IgD-negative memory B cell (primary cell): ENCODE results near the gene FCER2. TPM values are rescaled to one million over a fixed set of nuclear protein-coding genes. Genes with fewer than 3 reads are reported as not detected.

ENCODE experiments used
- H3K27ac Mint-ChIP-seq, 3 donors: one replicate each; pipeline ENCODE4 v1.8.0; 2020 to 2022; ENCODE audit warnings: mild to moderate bottlenecking in 3 of 3, mixed read lengths in 3 of 3, moderate library complexity in 1 of 3
- H3K27me3 Mint-ChIP-seq: one replicate; pipeline ENCODE4 v1.8.0; 2021; ENCODE audit warnings: mixed read lengths
- H3K36me3 Mint-ChIP-seq: one replicate; pipeline ENCODE4 v1.8.0; 2020; ENCODE audit warnings: mild to moderate bottlenecking, mixed read lengths
- H3K4me1 Mint-ChIP-seq, 3 donors: one replicate each; pipeline ENCODE4 v1.8.0; 2020 to 2022; ENCODE audit warnings: mixed read lengths in 3 of 3, mild to moderate bottlenecking in 1 of 3
- H3K4me3 Mint-ChIP-seq, 4 donors: one replicate each; pipeline ENCODE4 v1.8.0; 2020 to 2022; ENCODE audit warnings: mild to moderate bottlenecking in 4 of 4, mixed read lengths in 4 of 4, moderate library complexity in 3 of 4
- H3K9me3 Mint-ChIP-seq, 3 donors: one replicate each; pipeline ENCODE4 v1.8.0; 2020 to 2021; ENCODE audit warnings: mixed read lengths in 3 of 3, mild to moderate bottlenecking in 1 of 3
- polyA plus RNA-seq: library from polyadenylated mRNA; unstranded; fragments of 300-500 nt; fragmentation: Illumina TruSeq; gene quantifications from one replicate; pipeline ENCODE4 v1.2.3, GENCODE V29; 2021

FCER2 gene
- polyA plus RNA-seq, 1 donor from 2014 or later = 197 TPM

DNA sequence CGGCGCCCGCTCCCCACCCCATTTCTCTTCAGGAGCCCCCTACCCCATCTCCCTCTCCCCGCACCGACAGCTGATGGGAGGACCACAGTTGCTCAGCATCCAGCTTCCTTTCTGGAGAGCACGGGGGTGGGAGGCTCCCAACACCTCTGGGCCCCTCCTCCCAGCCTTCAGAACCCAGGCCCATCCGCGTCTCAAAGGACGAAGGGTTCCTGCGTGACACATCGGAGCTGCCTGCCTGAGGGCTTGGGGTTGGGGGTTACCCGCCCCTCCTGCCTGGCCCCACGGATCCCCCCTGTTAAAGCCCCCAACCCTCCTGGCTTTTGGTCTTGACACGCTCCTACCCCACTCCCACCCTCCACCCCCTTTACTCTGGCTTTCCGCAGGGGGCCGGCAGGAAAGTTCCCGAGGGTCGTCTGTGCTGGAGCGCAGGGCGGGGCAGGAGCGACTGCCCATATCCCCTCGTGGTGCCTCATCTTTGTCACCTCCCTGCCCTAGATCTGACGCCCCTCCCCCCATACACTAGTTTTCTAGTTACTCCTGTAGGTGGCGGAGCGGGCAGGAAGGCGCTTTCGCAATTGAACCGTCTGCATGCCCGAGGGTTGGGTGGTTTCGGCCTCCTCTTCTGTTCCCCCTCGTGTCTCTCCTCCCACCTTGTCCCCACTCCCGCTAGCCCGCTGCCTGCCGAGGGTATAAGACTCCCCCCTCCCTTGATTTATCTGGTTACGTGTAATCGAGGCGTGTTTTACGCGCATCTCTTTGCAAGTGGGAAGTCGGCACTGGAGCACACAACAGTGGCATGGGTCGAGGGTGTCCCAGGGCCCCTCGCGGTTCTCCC lies 20.4 kb downstream of the FCER2 start:
- H3K36me3 Mint-ChIP-seq = peaks cover 8% of the 10 kb centered on the region
- peak overlapping the region; percentile 81 to 88 (median 84) for H3K27ac Mint-ChIP-seq
- H3K4me3 Mint-ChIP-seq = peak overlapping the region; percentile 71 to 96 (median 89)
- peaks cover 2 to 30% (median 29%) of the 10 kb centered on the region in 3 donors for H3K4me1 Mint-ChIP-seq
- H3K9me3 Mint-ChIP-seq = no peaks in the 10 kb centered on the region
- H3K27me3 Mint-ChIP-seq = peaks cover 13% of the 10 kb centered on the region

DNA sequence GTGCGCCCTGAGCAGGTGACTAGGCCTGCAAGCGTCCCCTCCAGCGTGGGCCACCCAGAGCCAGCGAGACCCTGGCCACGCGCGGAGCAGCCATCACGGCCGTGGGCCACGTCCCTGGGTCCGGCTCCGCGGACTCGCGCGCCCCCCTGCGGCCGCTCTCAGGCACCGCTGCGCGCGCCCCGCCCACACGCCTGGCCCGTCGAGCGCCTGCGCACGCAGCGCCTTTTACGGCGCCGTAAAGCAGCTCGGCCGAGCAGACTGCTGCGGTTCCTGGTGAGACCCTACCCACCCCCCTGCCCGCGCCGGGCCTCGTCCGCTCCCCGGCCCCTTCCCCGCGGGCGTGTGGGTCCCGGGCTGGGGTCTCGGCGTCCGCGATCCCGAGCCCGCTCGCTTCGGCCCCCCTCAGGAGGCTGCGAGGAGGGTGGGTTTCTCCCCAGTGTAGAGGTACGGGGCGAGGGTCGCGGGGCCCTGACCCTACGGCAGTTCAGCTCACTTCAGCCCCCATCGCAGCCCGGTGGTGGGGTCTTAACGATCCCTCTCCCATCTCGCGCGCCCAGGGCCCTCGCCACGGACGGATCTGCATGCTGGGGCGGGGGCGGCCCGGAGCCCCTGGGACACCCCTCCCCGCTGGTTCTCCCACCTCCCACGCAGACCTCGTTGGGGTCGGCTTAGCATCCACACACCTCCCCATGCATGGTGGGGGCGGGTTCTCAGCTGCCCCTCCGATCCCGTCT lies 21.2 kb downstream of the FCER2 start, which contains the start of gene TRAPPC5:
Gene TRAPPC5, plus strand, starts transcription at position 228 of the 734 bp plus-strand sequence. CDS start 1,421 bp downstream, outside the sequence.
- H3K4me1 Mint-ChIP-seq = peaks cover 8 to 35% (median 34%) of the 10 kb centered on the region in 3 donors
- H3K27ac Mint-ChIP-seq = peak within 1 kb of the TSS; percentile 81 to 94 (median 84)
- H3K4me3 Mint-ChIP-seq = peak within 1 kb of the TSS; percentile 71 to 96 (median 89)
- peaks cover 8% of the 10 kb centered on the region for H3K36me3 Mint-ChIP-seq
- no peaks in the 10 kb centered on the region for H3K9me3 Mint-ChIP-seq
- H3K27me3 Mint-ChIP-seq = peaks cover 20% of the 10 kb centered on the region

DNA sequence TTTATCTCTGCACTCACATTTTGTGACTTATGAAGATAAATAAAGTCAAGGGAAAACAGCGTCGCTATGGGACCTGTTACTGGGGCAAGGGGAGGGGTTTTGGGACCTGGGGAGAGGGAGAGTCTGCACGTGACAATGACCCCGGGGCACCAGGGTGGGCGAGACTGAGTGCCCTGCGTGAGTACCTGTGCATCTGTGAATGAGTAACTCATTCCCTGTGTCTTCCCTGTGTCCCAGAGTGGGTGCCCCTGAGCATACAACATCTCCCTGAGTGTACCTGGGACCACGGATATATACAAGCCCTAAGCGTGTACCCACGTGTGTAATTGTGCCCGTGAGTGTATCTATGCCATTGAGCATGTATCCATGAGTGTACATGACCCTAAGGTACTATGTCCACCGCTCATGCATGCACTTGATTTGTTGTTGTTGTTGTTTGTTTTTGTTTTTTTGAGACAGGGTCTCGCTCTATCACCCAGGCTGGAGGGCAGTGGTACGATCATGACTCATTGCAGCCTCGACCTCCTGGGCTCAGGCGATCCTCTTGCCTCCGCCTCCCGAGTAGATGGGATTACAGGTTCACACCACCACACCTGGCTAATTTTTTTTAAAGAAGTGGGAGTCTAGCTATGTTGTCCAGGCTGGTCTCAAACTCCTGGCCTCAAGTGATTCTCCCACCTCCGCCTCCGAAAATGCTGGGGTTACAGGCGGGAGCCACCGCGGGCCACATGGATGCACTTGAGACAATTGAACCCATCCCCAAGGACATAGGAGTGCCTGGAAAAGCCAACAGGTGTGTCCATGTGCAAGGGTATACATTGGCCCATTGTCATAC lies 21.9 kb downstream of the FCER2 start:
- Mint-ChIP-seq H3K4me3 (peak overlapping the region; percentile 37 to 86 (median 79)), H3K4me1 (peaks cover 9 to 32% (median 30%) of the 10 kb centered on the region in 3 donors), H3K9me3 (no peaks in the 10 kb centered on the region), H3K36me3 (peaks cover 6% of the 10 kb centered on the region), H3K27ac (peak overlapping the region; percentile 65 to 94 (median 84)), H3K27me3 (peaks cover 22% of the 10 kb centered on the region)

DNA sequence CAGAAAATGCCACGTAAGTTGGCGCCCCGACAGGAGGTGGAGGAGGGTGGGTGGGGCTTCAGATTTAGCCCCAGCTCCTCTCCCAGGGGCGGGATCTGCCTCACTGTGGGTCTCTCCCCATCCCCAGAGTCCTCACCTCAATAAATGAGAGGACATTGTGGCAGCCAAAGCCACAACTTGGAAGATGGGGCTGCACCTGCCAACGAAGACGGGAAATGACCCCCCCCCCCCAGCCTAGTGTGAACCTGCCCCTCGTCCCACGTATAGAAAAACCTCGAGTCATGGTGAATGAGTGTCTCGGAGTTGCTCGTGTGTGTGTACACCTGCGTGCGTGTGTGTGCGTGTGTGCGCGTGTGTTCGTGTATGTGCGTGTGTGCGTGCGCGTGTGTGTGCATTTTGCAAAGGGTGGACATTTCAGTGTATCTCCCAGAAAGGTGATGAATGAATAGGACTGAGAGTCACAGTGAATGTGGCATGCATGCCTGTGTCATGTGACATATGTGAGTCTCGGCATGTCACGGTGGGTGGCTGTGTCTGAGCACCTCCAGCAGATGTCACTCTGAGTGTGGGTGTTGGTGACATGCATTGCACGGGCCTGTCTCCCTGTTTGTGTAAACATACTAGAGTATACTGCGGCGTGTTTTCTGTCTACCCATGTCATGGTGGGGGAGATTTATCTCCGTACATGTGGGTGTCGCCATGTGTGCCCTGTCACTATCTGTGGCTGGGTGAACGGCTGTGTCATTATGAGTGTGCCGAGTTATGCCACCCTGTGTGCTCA lies 22.8 kb downstream of the FCER2 start:
- Mint-ChIP-seq H3K4me3 (peak overlapping the region; percentile 37 to 86 (median 79)), H3K36me3 (peaks cover 6% of the 10 kb centered on the region), H3K27me3 (peaks cover 22% of the 10 kb centered on the region), H3K4me1 (peaks cover 13 to 32% (median 32%) of the 10 kb centered on the region in 3 donors), H3K9me3 (peaks cover 0 to 2% (median 0%) of the 10 kb centered on the region in 3 donors), H3K27ac (peak overlapping the region; percentile 65 to 94 (median 84))

DNA sequence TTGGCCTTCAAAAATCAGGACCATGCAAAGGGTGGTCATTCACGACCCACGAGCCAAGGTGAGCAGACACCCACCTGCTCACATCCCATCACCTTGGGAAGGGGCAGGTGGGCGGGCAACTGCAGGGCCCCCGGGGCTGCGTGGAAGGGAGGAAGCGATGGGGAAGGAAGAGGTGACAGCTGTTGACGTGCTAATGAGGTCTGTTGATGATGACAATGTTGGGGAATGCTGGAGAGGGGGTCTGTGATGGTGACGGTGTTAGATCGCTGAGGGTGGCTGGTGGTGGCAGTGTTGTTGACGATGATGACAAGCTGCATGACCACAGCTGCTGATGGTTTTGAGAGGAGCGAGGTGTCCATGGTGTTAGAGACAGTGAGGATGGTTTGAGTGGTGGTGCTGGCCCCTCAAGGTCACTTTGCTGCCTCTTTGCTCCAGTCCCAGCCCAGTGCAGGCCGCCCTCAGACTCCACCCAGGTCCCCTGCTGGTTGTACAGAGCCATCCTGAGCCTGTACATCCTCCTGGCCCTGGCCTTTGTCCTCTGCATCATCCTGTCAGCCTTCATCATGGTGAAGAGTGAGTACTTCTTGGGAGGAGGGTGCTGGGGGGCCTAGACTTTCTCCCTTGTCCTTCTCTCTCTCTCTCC lies 24.1 kb downstream of the FCER2 start:
- peaks cover 0 to 2% (median 0%) of the 10 kb centered on the region in 3 donors for H3K9me3 Mint-ChIP-seq
- peaks cover 15 to 32% (median 32%) of the 10 kb centered on the region in 3 donors for H3K4me1 Mint-ChIP-seq
- peak overlapping the region in 3 of 4 donors; percentile 31 to 82 (median 52) for H3K4me3 Mint-ChIP-seq
- peaks cover 25% of the 10 kb centered on the region for H3K27me3 Mint-ChIP-seq
- peaks cover 6% of the 10 kb centered on the region for H3K36me3 Mint-ChIP-seq
- H3K27ac Mint-ChIP-seq = peak overlapping the region in 1 of 3 donors; percentile 22

DNA sequence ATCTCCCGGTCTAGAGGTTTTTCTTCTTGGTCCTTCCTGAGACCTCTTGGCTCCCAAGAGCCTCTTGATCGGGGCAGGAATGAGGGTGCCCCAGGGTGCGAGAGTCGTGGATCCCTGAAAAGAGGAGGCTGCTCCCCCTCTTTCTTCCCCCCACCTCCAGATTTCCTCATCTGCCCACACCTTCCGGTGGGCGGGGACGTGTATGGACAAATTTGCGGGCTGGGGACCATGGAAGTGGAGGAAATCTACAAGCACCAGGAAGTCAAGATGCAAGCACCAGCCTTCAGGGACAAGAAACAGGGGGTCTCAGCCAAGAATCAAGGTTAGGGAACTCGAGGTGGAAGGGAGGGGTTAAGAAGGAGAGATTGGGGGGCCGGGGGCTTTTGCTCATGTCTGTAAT lies 25.1 kb downstream of the FCER2 start, which contains the start of gene MCEMP1:
Gene MCEMP1, plus strand, starts transcription at position 237 of the 400 bp plus-strand sequence. Its CDS starts 31 bp downstream, at position 268.
- peaks cover 32% of the 10 kb centered on the region for H3K27me3 Mint-ChIP-seq
- peak within 1 kb of the TSS in 2 of 3 donors; percentile 69 to 88 for H3K27ac Mint-ChIP-seq
- peak within 1 kb of the TSS; percentile 22 to 88 (median 67) for H3K4me3 Mint-ChIP-seq
- peaks cover 3% of the 10 kb centered on the region for H3K36me3 Mint-ChIP-seq
- H3K4me1 Mint-ChIP-seq = peaks cover 15 to 32% (median 31%) of the 10 kb centered on the region in 3 donors
- H3K9me3 Mint-ChIP-seq = peaks cover 0 to 3% (median 0%) of the 10 kb centered on the region in 3 donors

DNA sequence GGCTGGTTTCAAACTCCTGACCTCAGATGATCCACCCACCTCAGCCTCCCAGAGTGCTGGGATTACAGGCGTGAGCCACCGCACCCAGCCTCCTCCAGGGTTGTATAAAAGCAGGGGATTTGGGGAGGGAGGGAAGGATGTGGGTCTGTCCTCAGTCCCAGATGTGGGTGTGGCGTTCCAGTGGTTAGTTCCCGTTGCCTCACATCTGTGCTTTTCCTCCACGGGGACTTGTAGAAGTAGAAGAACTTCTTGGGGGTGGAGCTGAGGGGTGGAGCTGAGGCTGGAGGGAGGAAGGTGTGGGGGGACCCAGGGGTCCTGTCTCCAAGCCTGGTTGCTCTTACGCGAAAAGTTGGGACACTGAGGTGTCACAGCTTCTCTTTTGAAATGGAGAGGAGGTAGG lies 25.6 kb downstream of the FCER2 start:
- no peaks in the 10 kb centered on the region for H3K36me3 Mint-ChIP-seq
- H3K4me1 Mint-ChIP-seq = peaks cover 15 to 29% (median 27%) of the 10 kb centered on the region in 3 donors
- H3K9me3 Mint-ChIP-seq = peaks cover 0 to 4% (median 0%) of the 10 kb centered on the region in 3 donors
- H3K27ac Mint-ChIP-seq = peak overlapping the region in 2 of 3 donors; percentile 69 to 88
- H3K4me3 Mint-ChIP-seq = peak overlapping the region; percentile 22 to 88 (median 56)
- peaks cover 37% of the 10 kb centered on the region for H3K27me3 Mint-ChIP-seq

DNA sequence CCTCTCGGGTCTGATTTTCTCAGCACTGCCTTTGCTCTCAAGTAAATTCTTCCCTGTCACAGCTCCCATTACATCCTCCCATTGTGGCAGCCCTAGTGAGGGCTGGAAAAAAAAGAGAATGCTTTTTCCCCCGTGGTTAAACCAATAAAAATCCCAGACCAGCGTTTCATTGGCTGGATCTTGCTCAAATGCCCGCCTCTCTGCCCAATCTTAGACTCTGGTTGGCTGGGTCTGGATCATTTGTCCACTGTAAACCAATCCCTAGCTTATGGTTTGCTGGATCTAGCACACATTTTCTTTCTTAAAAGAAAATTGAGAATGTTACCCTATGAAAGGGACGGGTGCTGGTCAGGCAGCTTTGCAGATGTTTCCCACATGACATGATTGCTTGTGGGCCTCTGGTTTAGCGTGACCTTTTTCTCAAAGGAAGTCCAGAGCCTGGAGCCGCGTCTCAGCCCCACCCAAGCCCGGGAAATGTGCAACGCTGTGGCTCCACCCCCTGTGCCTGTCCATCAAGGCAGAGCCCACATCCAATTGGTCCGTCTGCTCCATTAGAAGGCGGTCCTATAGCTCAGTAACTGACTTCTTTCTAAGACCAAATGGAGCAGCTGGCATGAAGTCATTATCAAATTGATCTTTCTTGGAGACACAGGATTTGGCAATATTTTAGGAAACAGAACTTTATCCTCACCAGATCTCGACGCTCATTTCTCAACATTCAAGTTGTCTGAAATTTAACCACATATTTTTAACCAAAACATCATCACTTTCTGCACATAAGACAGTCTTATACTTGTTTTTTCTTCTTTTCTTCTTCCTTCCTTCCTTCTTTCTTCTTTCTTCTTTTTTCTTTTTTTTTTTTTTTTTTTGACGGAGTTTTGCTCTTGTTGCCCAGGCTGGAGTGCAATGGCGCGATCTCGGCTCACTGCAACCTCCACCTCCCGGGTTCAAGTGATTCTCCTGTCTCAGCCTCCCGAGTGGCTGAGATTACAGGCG lies 27.6 kb downstream of the FCER2 start:
- H3K4me3 Mint-ChIP-seq = no peak overlapping the region
- no peaks in the 10 kb centered on the region for H3K36me3 Mint-ChIP-seq
- peaks cover 0 to 4% (median 0%) of the 10 kb centered on the region in 3 donors for H3K9me3 Mint-ChIP-seq
- H3K27me3 Mint-ChIP-seq = peaks cover 50% of the 10 kb centered on the region
- no peak overlapping the region for H3K27ac Mint-ChIP-seq
- peaks cover 15 to 26% (median 25%) of the 10 kb centered on the region in 3 donors for H3K4me1 Mint-ChIP-seq

DNA sequence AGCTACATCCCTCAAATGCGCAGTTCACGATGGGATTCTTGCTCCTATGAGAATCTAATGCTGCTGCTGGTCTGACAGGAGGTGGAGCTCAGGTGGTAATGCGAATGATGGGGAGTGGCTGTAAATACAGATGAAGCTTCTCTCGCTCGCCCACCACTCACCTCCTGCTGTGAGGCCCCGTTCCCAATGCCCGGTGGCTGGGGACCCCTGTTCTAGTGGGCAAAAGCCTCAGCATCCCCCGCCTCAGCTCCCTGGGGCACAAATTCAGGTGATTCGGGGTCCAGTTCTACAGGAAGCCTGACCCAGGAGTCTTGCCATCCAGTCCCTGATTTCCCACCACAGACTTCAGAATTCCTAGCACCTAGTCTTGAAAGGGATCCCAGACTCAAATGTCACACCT lies 29.4 kb downstream of the FCER2 start:
- peaks cover 15 to 20% (median 20%) of the 10 kb centered on the region in 3 donors for H3K4me1 Mint-ChIP-seq
- H3K27ac Mint-ChIP-seq = no peak overlapping the region
- no peak overlapping the region for H3K4me3 Mint-ChIP-seq
- H3K27me3 Mint-ChIP-seq = peaks cover 44% of the 10 kb centered on the region
- no peaks in the 10 kb centered on the region for H3K36me3 Mint-ChIP-seq
- peaks cover 0 to 4% (median 0%) of the 10 kb centered on the region in 3 donors for H3K9me3 Mint-ChIP-seq

DNA sequence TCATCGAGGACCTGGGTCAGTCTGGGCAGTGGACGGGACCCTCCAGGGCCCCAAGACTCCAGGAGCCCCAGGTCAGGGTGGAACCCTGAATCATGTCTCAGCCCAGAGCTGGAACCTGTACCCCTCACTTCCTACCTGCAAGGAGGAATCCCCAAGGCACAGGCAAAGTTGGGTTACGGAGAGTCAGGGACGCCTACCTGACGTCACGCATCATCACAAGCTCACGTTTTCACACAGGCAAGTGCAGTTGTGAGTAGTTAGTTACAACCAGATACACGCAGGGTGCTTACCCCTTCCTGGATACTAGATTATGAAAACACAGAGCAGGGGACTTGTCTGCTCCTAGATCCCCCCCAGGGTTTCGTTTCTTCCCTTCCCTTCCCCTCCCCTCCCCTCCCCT lies 31.1 kb downstream of the FCER2 start:
- Mint-ChIP-seq H3K4me3 (peak overlapping the region; percentile 29 to 81 (median 60)), H3K36me3 (no peaks in the 10 kb centered on the region), H3K4me1 (peaks cover 7 to 11% (median 8%) of the 10 kb centered on the region in 3 donors), H3K27me3 (peaks cover 34% of the 10 kb centered on the region), H3K9me3 (peaks cover 0 to 6% (median 0%) of the 10 kb centered on the region in 3 donors), H3K27ac (no peak overlapping the region)

DNA sequence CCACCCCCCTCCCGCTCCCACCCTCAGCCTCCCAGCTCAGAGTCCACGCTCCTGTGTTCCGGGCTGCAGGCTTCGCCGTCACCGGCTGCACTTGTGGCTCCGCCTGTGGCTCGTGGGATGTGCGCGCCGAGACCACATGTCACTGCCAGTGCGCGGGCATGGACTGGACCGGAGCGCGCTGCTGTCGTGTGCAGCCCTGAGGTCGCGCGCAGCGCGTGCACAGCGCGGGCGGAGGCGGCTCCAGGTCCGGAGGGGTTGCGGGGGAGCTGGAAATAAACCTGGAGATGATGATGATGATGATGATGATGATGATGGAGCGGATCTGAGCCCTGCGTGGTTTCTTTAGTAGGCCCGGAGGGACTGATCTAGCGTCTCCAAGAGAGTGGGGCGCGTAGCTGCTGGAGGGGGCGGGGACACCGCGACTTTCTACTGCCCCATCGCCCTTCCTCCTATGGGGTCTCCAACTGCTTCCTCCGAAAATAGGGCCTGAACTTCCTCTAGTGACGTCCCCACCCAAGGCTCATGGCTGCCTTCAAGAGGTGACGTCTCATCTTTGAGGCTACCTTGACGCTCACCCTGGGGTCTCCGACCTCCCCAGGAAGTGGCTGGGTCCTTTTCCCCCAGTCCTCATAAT lies 31.7 kb downstream of the FCER2 start:
- Mint-ChIP-seq H3K4me3 (peak overlapping the region; percentile 29 to 81 (median 60)), H3K9me3 (peaks cover 0 to 6% (median 0%) of the 10 kb centered on the region in 3 donors), H3K4me1 (peaks cover 6 to 9% (median 8%) of the 10 kb centered on the region in 3 donors), H3K27me3 (peaks cover 33% of the 10 kb centered on the region), H3K36me3 (no peaks in the 10 kb centered on the region), H3K27ac (no peak overlapping the region)

DNA sequence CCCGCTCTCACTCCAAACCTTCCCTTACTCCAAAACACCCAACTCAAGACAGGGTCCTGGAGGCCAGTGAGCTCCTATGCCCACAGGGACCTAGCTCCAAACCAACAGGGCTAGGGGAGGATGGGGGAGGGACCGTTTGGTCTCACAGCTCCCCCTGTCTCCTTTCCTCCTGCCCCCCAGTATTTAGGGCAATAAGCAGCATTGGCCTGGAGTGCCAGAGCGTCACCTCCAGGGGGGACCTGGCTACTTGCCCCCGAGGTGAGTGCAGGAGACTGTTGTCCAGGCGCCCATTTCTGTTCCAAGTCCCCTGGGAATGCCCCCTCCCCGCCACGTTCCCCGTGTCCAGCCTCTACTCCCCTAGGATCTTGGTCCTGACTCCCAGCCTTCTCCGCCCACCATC lies 32.3 kb downstream of the FCER2 start:
- H3K27ac Mint-ChIP-seq = no peak overlapping the region
- peak overlapping the region in 1 of 4 donors; percentile 27 for H3K4me3 Mint-ChIP-seq
- peaks cover 6 to 9% (median 8%) of the 10 kb centered on the region in 3 donors for H3K4me1 Mint-ChIP-seq
- H3K36me3 Mint-ChIP-seq = no peaks in the 10 kb centered on the region
- peaks cover 0 to 6% (median 0%) of the 10 kb centered on the region in 3 donors for H3K9me3 Mint-ChIP-seq
- peaks cover 33% of the 10 kb centered on the region for H3K27me3 Mint-ChIP-seq
